Endothelial cell of umbilical vein (primary cell): ENCODE results near the gene SOX14.

ENCODE experiments used
- EZH2 ChIP-seq: IDR thresholded peaks from 2 replicates; pipeline ENCODE4 v1.6.1; 2012; ENCODE audit warnings: borderline replicate concordance, low read depth, mild to moderate bottlenecking, moderate library complexity, low read length, inconsistent platforms; ENCODE audit not compliant: severe bottlenecking
- FOS ChIP-seq: IDR thresholded peaks from 2 replicates; pipeline ENCODE4 v1.6.1; 2011; ENCODE audit warnings: mild to moderate bottlenecking, low read length, moderate library complexity, borderline replicate concordance; ENCODE audit not compliant: insufficient read depth
- POLR2A ChIP-seq: IDR thresholded peaks from 2 replicates; pipeline ENCODE4 v1.6.1; 2012; ENCODE audit warnings: low read depth, mild to moderate bottlenecking, control low read depth, low read length
- POLR2AphosphoS5 ChIP-seq: IDR thresholded peaks from 2 replicates; pipeline ENCODE4 v1.6.1; 2012; ENCODE audit warnings: low read depth, mild to moderate bottlenecking, control low read depth, low read length, moderate library complexity; ENCODE audit not compliant: insufficient read depth
- TF ChIP-seq, protein P1 (sequence below), 2 donors: IDR thresholded peaks; 1 replicate in 1 of 2; 2 replicates in 1 of 2; pipeline ENCODE4 v1.5.1; 2011; ENCODE audit warnings: low read length in 2 of 2, mild to moderate bottlenecking in 2 of 2, moderate library complexity in 2 of 2, control low read depth in 1 of 2, inconsistent platforms in 1 of 2, low read depth in 1 of 2; ENCODE audit not compliant: insufficient read depth in 1 of 2; ENCODE audit errors: extremely low read depth in 1 of 2
- TF ChIP-seq, protein P2 (sequence below): IDR thresholded peaks from 2 replicates; pipeline ENCODE4 v1.6.1; 2011; ENCODE audit not compliant: insufficient read depth, insufficient read length

DNA sequence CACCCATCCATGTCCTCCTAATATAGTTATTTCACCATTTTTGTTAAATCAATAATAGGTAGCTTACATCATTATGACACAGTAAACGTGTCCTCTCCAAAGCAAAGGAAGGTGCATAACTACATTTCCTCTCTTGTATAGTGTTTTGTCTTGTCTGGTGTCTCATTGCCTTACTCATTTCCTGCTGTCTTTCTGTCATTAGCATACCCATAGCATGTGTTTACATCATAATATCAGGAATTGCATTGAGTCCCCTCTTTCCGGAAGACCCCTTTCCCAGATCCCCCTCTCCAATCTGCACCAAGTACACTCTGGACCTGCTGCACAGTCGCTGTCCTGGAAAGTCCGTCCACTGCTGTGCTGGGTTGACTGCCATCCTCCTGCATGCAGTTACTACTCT lies 47.9 kb downstream of the SOX14 start:
- TF ChIP-seq, protein P1, sequence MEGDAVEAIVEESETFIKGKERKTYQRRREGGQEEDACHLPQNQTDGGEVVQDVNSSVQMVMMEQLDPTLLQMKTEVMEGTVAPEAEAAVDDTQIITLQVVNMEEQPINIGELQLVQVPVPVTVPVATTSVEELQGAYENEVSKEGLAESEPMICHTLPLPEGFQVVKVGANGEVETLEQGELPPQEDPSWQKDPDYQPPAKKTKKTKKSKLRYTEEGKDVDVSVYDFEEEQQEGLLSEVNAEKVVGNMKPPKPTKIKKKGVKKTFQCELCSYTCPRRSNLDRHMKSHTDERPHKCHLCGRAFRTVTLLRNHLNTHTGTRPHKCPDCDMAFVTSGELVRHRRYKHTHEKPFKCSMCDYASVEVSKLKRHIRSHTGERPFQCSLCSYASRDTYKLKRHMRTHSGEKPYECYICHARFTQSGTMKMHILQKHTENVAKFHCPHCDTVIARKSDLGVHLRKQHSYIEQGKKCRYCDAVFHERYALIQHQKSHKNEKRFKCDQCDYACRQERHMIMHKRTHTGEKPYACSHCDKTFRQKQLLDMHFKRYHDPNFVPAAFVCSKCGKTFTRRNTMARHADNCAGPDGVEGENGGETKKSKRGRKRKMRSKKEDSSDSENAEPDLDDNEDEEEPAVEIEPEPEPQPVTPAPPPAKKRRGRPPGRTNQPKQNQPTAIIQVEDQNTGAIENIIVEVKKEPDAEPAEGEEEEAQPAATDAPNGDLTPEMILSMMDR (IDR thresholded peaks at IDR 0.05; ENCODE audit: extremely low read depth in 1 of 2, insufficient read depth in 1 of 2, low read depth in 1 of 2, low read length in 2 of 2): no peak
- no peak for TF ChIP-seq EZH2
- TF ChIP-seq POLR2A: no peak
- no peak for TF ChIP-seq POLR2AphosphoS5
- no peak for TF ChIP-seq FOS
- TF ChIP-seq, protein P2, sequence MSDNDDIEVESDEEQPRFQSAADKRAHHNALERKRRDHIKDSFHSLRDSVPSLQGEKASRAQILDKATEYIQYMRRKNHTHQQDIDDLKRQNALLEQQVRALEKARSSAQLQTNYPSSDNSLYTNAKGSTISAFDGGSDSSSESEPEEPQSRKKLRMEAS: no peak
